Measurements from ENCODE around the gene MAN2A2. TPM values are rescaled to one million over a fixed set of nuclear protein-coding genes. Genes with fewer than 3 reads are reported as not detected.

Gene MAN2A2
- total and polyA plus RNA-seq, 9 of the 15 experiments (the other 6 are each of a cell fraction or from before 2014, with no cell fraction given): 7.3 to 151 (median 43.4) TPM

GRCh38 chr15:90869140-90869541, 34.0 kb upstream of the MAN2A2 start (continued):
- TF ChIP-seq MTA1 (IDR thresholded peaks at IDR 0.05; ENCODE audit: borderline replicate concordance): 0 out of 2 replicates have a peak, but pooled peaks have one; percentile 4
- no peak for TF ChIP-seq ZNF639 (CRISPR knock-in tag; conservative IDR thresholded peaks at IDR 0.05 in 1 of 2, IDR thresholded peaks at IDR 0.05 in 1 of 2)
- TF ChIP-seq ZBTB7A (IDR thresholded peaks at IDR 0.05; ENCODE audit: borderline replicate concordance, control insufficient read depth, low read depth, low read length): peak; percentile 49; the same call in 1 of the 2 replicates
- TF ChIP-seq HOMEZ (CRISPR knock-in tag; IDR thresholded peaks at IDR 0.05): 0 out of 2 replicates have a peak, but pooled peaks have one; percentile 69
- no peak for TF ChIP-seq SPI1 (IDR thresholded peaks at IDR 0.05; ENCODE audit: borderline replicate concordance, low read depth, low read length)
- TF ChIP-seq SIRT6 (IDR thresholded peaks at IDR 0.05; ENCODE audit: low read depth, low read length): no peak
- TF ChIP-seq MBD1 (CRISPR knock-in tag; IDR thresholded peaks at IDR 0.05): no peak
- TF ChIP-seq XRCC4 (IDR thresholded peaks at IDR 0.05; ENCODE audit: extremely low read depth, insufficient read depth, insufficient read length): no peak
- TF ChIP-seq ETV1 (tag; conservative IDR thresholded peaks at IDR 0.05; ENCODE audit: low read depth): no peak
- no peak for TF ChIP-seq ARNT (IDR thresholded peaks at IDR 0.05)
- TF ChIP-seq CTCFL (IDR thresholded peaks at IDR 0.05; ENCODE audit: borderline replicate concordance, insufficient read depth, low read depth, low read length, poor library complexity, severe bottlenecking): no peak
- no peak for TF ChIP-seq ZNF197 (CRISPR knock-in tag; IDR thresholded peaks at IDR 0.05; ENCODE audit: low read depth)
- TF ChIP-seq GABPB1 (CRISPR knock-in tag; IDR thresholded peaks at IDR 0.05): no peak
- TF ChIP-seq ZNF436 (CRISPR knock-in tag; IDR thresholded peaks at IDR 0.05): no peak
- 0 out of 2 replicates have a peak, but pooled peaks have one; percentile 46 for TF ChIP-seq KLF6 (CRISPR knock-in tag; IDR thresholded peaks at IDR 0.05; ENCODE audit: borderline replicate concordance)
- TF ChIP-seq ZNF668 (CRISPR knock-in tag; IDR thresholded peaks at IDR 0.05): no peak
- no peak for TF ChIP-seq ZNF780A (CRISPR knock-in tag; IDR thresholded peaks at IDR 0.05)
- peak; percentile 67; the same call in 1 of the 2 replicates for TF ChIP-seq GATAD2B (IDR thresholded peaks at IDR 0.05; ENCODE audit: borderline replicate concordance)
- no peak for TF ChIP-seq RFX5 (IDR thresholded peaks at IDR 0.05; ENCODE audit: low read depth, low read length)
- TF ChIP-seq PHF8 (IDR thresholded peaks at IDR 0.05; ENCODE audit: borderline replicate concordance, low read length): no peak
